SIG-M5 treated with dmso at 0.1 percent for 504 hours (cell line): ENCODE data around the gene CELF5.
A peak's percentile ranks its signal among the peaks of the same experiment; 100 is the strongest.
"Not testable (repeated sequence)": the region's sequence is repeated elsewhere in the genome, so short reads cannot be mapped to it uniquely, and the experiment has no call there.

Experiments
- DNase-seq: peaks from one replicate; lab custom pipeline; 2025; ENCODE audit not compliant: unreplicated experiment; lab: John Stamatoyannopoulos, UW

The CELF5 gene

GRCh38 chr19:3289971-3290569 lies 65.6 kb downstream of the CELF5 start:
- no peak for DNase-seq

DNA sequence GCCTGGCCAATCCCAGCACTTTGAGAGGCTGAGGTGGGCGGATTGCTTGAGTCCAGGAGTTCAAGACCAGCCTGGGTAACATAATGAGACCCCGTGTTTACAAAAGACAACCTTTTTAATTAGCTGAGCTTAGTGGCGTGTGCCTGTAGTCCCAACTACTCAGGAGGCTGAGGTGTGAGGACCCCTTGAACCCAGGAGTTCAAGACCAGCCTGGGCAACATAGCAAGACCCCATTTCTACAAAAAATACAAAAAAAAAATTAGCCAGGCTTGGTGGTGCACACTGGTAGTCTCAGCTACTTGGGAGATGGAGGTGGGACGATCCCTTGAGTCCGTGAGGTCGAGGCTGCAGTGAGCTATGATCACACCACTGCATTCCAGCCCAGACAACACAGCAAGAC lies 66.4 kb downstream of the CELF5 start:
- DNase-seq = not testable (repeated sequence)

GRCh38 chr19:3291644-3292043 lies 67.2 kb downstream of the CELF5 start:
- no peak for DNase-seq

DNA sequence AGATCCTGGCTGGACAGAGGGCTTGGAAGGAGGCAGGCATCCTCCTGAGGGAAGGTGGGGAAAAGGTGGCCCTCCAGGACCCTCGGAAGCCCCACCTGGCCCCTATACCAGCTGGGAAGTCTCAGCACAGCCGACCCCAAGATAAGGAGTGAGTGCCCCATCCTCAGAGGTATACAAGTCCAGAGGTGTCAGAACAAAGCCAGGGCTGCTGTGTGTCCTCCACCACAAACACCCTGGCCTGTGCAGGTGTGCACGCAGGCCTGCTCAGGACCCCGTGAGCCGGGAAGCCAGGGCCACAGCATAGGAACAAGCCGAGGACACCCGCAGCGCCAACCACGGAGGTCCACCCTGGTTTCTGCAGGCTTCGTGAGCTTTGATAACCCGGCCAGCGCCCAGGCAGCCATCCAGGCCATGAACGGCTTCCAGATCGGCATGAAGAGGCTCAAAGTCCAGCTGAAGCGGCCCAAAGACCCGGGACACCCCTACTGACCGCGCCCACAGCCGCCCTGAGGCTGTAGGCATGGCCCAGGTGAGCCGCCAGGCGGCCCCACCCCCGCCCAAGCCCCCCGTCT lies 68.6 kb downstream of the CELF5 start:
- DNase-seq = no peak

- DNase-seq = no peak
Observed at GRCh38 chr19:3293560-3293959, 69.1 kb downstream of the CELF5 start.

- DNase-seq = no peak
Observed at GRCh38 chr19:3294080-3294850, 69.8 kb downstream of the CELF5 start.

DNA sequence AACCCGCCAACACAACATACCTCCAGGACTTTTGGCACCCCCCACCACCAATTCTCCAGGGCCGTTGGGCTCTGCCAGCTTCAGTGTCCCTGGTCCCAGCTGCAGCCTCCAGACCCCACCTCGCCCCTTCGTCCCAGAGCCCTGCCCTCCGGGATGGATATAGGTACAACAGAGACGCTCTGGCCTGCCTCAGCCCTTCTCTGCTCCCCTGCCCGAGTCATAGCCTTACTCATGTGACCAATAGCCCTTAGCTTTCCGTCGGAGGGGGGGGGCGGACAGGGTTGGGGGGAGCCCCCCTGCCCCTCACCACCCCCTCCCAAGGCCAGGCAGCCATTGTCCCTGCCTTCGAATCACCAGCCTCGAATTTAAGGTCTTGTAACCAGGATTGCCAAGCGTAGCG lies 71.1 kb downstream of the CELF5 start:
- DNase-seq = no peak

DNA sequence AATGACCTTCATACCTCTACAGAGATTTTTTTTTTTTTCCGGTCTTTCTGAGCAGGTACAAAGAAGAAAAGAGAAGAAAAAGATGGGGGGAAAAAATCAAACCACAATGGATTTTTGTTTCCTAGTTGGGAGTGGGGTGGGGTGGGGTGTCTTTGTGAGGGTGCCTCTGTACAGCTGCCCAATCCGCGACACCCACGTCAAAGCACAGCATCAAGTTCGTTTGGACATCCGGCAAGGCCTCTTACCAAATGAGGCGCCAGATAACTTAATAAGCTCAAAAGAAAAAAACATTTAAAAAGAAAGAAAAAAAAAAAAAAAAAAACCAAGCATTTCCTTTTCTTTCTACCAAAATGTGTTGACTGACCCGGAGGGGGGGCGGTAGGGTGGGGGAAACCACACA lies 71.6 kb downstream of the CELF5 start:
- DNase-seq = no peak

DNA sequence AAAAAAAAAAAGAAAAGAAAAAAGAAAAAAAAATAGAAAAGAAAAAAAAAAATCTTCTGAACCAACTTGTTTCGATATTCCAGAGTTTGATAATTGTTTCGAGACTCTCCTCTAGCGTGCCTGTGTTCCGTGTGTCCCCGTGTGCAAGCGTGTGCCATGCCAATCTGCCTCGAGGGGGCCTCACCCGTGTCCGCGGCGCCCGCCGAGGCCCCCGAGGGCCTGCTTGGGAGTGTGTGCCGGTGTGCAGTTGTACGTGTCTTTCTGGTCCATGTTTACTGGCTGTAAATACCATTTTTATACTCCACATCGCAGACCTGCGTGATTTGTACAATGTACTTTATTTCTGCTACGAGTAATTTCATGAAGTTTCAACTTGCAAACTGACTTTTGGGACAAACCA lies 72.0 kb downstream of the CELF5 start:
- DNase-seq = no peak

GRCh38 chr19:3298853-3299449 lies 74.5 kb downstream of the CELF5 start:
- DNase-seq = no peak

- DNase-seq = not testable (repeated sequence)
Observed at GRCh38 chr19:3300566-3300965, 76.1 kb downstream of the CELF5 start.

- DNase-seq = no peak
Observed at GRCh38 chr19:3302755-3303154, 78.3 kb downstream of the CELF5 start.

GRCh38 chr19:3304871-3305423 lies 80.5 kb downstream of the CELF5 start:
- DNase-seq = peak; percentile 70

DNA sequence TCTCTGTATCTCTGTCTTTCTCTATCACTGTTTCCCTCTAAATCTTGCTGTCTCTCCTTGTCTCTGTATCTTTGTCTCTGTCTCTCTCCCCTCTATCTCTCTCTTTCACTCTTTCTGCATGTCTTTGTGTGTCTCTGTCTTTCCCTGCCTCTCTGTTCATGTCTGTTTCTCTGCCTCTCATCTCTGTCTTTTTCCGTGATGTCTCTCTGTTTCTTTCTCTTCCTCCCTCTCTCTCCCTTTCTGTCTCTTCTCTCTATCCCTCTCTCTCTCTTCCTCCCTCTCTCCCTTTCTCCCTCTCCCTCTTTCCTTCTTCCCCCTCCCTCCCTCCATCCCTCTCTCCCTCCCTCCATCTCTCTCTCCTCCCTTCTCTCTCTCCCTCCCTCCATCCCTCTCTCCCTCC lies 85.3 kb downstream of the CELF5 start:
- DNase-seq = no peak

- DNase-seq = no peak
Observed at GRCh38 chr19:3310280-3310679, 85.8 kb downstream of the CELF5 start.

GRCh38 chr19:3310711-3311110 lies 86.2 kb downstream of the CELF5 start:
- DNase-seq = no peak

- DNase-seq = no peak
Observed at GRCh38 chr19:3313199-3313575, 88.7 kb downstream of the CELF5 start.

DNA sequence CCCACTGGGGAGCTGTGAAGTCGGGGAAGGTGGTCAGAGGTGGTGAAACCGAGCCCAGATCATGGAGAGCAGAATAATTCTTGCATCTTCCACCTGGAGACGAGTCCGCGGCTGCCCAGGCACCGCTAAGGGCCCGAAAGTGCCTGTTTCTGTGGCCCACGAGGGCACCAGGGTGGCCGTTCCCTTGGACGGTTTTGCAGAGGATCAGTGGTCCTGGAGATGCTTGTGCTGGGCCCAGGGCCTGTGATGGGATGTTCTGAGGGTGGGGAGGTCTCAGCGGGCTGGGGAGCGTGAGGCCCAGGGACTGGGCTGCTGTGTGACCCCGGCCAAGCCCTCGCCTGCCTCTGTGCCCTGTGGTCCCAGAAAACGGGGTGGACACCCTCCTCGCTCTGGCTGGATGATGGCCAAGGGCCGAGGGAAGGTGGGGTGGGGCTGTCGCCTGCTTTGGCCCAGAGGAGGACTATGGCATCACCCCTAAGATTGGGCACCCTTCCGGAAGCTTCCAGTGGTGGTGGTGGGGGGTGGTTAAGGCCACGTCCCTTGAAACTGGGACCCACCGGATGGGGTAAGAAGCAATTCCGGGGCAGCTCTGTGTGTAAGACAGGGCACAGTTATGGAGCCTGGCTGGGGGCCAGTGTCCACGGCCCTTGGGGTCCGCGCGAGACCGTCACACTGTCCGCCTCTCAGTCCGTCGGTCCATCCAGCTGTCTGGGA lies 90.7 kb downstream of the CELF5 start:
- DNase-seq = no peak

- DNase-seq = no peak
Observed at GRCh38 chr19:3315676-3315973, 91.2 kb downstream of the CELF5 start.

- DNase-seq = no peak
Observed at GRCh38 chr19:3316132-3316648, 91.7 kb downstream of the CELF5 start.

DNA sequence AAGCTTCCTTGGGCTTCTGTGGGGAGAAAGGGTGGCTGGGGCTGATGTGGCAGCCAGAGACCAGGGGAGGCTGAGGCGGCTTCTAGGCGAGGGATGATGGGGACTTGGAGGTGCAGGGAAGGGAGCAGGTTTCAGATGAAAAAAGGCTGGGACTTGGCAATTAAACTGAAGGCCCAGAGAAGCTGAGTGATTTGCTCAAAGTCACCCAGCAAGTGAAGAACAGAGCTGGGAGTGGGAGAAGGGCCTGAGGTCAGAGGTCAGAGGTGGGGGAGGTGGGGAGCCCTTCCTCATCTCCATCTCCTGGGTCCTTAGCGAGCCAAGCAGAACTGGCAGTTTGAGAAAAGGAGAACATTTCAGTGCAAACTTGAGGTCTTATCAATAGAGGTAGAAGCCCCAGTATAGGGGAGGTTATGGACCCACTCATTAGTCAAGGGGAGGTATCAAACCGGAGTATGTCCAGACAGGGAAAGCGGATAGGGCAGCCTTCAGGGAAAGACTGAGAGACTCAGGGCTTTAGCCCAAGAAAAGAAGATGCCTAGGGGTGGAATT lies 92.3 kb downstream of the CELF5 start:
- no peak for DNase-seq
